Heart left ventricle (tissue), 16 donors: ENCODE measurements around the gene APPL2. TPM values are rescaled to one million over a fixed set of nuclear protein-coding genes. Genes with fewer than 3 reads are reported as not detected.

Experiments used
- ATAC-seq, 4 donors: fragments of 200-7000 bp; cut with Tn5 transposase; one replicate each; pipeline ENCODE4 v1.9.1; 2020 to 2022; ENCODE audit warnings: moderate library complexity in 4 of 4, mild to moderate bottlenecking in 3 of 4, moderate number of reproducible peaks in 1 of 4
- DNase-seq, 5 donors: peaks; one replicate each; pipeline ENCODE4 v3.0.0-alpha.2; 2020
- H3K27ac ChIP-seq, 12 donors: fragments of 200-600 bp; sonication (generic) in 4 of 12; one replicate each; pipeline versions ENCODE4 v1.5.0 to v1.8.0; 2016 to 2022; ENCODE audit warnings: mild to moderate bottlenecking in 2 of 12
- H3K27me3 ChIP-seq, 9 donors: fragments of 200-600 bp; sonication (generic) in 2 of 9; one replicate each; pipeline versions ENCODE4 v1.5.1 to v1.8.0; 2016 to 2022; ENCODE audit warnings: mild to moderate bottlenecking in 3 of 9
- H3K36me3 ChIP-seq, 9 donors: fragments of 200-600 bp; sonication (generic) in 2 of 9; one replicate each; pipeline versions ENCODE4 v1.5.0 to v1.8.0; 2018 to 2022; ENCODE audit warnings: mild to moderate bottlenecking in 2 of 9
- H3K4me1 ChIP-seq, 12 donors: fragments of 200-600 bp; sonication (generic) in 4 of 12; one replicate each; pipeline versions ENCODE4 v1.5.0 to v1.8.0; 2016 to 2022; ENCODE audit warnings: mild to moderate bottlenecking in 3 of 12
- H3K4me3 ChIP-seq, 12 donors: fragments of 200-600 bp; sonication (generic) in 4 of 12; one replicate each; pipeline versions ENCODE4 v1.5.0 to v1.8.0; 2017 to 2022; ENCODE audit warnings: mild to moderate bottlenecking in 9 of 12, moderate library complexity in 4 of 12
- H3K9me3 ChIP-seq, 12 donors: fragments of 200-600 bp; sonication (generic) in 4 of 12; one replicate each; pipeline versions ENCODE4 v1.5.0 to v1.8.0; 2016 to 2022; ENCODE audit warnings: mild to moderate bottlenecking in 1 of 12
- POLR2A ChIP-seq, 2 donors: fragments of 450-650 bp; IDR thresholded peaks; one replicate each; pipeline ENCODE4 v1.6.1; 2017; ENCODE audit warnings: antibody characterized with exemption in 2 of 2, mild to moderate bottlenecking in 2 of 2, moderate library complexity in 2 of 2
- WGBS, 4 donors: extraction: QIAGEN DNeasy Blood & Tissue Kit in 2 of 4; methylation state at CpG; one replicate each; pipeline versions ENCODE4 v1.1.5 to v1.1.7; 2013 to 2018; 5-methylcytosine and 5-hydroxymethylcytosine counted together
- intact Hi-C, 10 donors: fragments of 100-400 bp; cut with DNase I; formaldehyde crosslinking; loops; one replicate each; pipeline versions ENCODE4 v1.11.1 to v1.14.2; 2022
- polyA plus RNA-seq, 2 donors: library from polyadenylated mRNA; stranded (reverse); fragments of 200-250 nt; gene quantifications; one replicate each; pipeline ENCODE4 v1.2.3, GENCODE V29; 2013
- total RNA-seq, 9 donors: library from RNA; depleted of rRNA in 2 of 9; stranded (reverse); fragments of >200 nt in 2 of 9; fragmentation: NEBNext Ultra II Directional in 3 of 9; extraction: Animal tissue kit (Norgen Biotek cat#: 25700) in 3 of 9; gene quantifications; one replicate each; pipeline versions ENCODE4 v1.1.0 to v1.2.4, GENCODE V29; 2016 to 2023
- TF ChIP-seq, protein P1 (sequence below), 12 donors: fragments of 200-600 bp; sonication (generic) in 4 of 12; IDR thresholded peaks; one replicate each; pipeline versions ENCODE4 v1.5.0 to v1.8.0; 2018 to 2022; ENCODE audit warnings: antibody characterized with exemption in 12 of 12, mild to moderate bottlenecking in 5 of 12
- donor health status: ischemic (EF 13 %, LVEDD 7.1; RV severe dilation, severe dysfunction).
- donor health status: healthy with polysubstance abuse.
- donor health status: DM: no; HTN: yes; CAD: no.
- donor health status: DM: no; HTN: no; CAD: no.
- donor health status: ischemic (EF 25% LVEDD 6.9; RV normal size, moderate dysfunction).
- donor health status: ischemic (EF 25% LVEDD 5.7; RV mildly dilated, moderate dysfunction).
- donor health status: healthy.
- donor health status: DM: yes; HTN: yes; CAD: no.
- donor health status: ischemic (EF 35%, LVEDD 5.7; RV mildly dilated, moderate dysfunction).
- donor health status: nonischemic (EF 11% LVEDD 7.7; RV severe dilation, severe dysfunction).
- donor health status: DM: yes; HTN: yes; CAD: no.
- donor health status: PGD.
- donor health status: ischemic (EF 29% LVEDD 5.4; RV normal size, mild dysfunction).
- donor health status: nonischemic (EF 23%, LVEDD 6.1; RV moderate dilation, normal function).

Gene APPL2
- total and polyA plus RNA-seq, 11 donors, result 7.7 to 36.7 (median 16.0) TPM

DNA sequence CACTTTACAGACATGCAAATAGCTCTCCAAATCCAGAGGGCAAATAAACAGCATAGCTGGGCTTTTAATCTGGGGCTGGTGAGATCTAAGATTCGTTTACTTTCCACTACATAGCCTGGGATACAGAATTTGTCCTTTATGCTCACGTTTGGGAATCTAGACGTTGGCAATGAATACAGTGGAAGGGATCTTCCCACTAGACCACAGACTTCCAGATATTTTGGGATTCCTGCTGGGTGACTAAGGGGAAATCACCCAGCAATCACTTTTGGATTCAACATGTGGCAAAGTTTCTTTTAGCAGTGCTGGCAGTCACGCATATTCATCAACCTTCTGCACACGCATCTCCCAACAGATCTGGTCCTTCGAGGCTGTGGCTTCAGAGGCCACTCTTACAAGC, 23.5 kb downstream of the APPL2 start:
- H3K27me3 ChIP-seq, result no peaks in the 10 kb centered on the region
- DNase-seq, result no peak
- H3K36me3 ChIP-seq, result peaks cover 0 to 95% (median 87%) of the 10 kb centered on the region in 9 donors
- intact Hi-C loops, result no loop called here
- peaks cover 0 to under 1% (median 0%) of the 10 kb centered on the region in 12 donors for H3K4me1 ChIP-seq
- no peak overlapping the region for H3K4me3 ChIP-seq
- WGBS, 4 donors, result 83 to 87% (median 84%) methylated on average over 6 of the region's 6 CpGs
- H3K27ac ChIP-seq, result no peak overlapping the region
- ATAC-seq, result no peak
- TF ChIP-seq POLR2A (IDR thresholded peaks at IDR 0.05), result no peak
- TF ChIP-seq, protein P1, sequence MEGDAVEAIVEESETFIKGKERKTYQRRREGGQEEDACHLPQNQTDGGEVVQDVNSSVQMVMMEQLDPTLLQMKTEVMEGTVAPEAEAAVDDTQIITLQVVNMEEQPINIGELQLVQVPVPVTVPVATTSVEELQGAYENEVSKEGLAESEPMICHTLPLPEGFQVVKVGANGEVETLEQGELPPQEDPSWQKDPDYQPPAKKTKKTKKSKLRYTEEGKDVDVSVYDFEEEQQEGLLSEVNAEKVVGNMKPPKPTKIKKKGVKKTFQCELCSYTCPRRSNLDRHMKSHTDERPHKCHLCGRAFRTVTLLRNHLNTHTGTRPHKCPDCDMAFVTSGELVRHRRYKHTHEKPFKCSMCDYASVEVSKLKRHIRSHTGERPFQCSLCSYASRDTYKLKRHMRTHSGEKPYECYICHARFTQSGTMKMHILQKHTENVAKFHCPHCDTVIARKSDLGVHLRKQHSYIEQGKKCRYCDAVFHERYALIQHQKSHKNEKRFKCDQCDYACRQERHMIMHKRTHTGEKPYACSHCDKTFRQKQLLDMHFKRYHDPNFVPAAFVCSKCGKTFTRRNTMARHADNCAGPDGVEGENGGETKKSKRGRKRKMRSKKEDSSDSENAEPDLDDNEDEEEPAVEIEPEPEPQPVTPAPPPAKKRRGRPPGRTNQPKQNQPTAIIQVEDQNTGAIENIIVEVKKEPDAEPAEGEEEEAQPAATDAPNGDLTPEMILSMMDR (IDR thresholded peaks at IDR 0.05), result no peak
- H3K9me3 ChIP-seq, result no peaks in the 10 kb centered on the region

DNA sequence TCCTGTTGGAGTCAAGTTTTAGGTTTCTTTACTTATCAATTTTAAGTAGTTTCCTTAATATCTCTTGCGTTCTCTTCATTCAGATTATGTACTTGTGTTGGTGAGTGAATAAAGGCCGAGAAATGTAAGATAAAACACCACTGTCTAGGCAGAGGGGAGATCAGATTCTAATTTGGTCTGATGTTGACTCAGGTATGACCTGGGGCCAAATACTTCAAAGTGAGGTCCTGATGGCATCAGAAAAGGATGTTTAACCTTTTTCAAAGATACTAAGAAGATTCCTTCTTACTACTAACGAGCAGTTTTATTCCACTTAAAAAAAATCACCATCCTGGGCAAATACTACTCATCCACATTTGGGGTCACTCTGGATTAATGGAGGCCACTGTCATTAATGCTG, 26.9 kb downstream of the APPL2 start:
- WGBS, 4 donors, result 92 to 96% (median 93%) methylated on average over 3 of the region's 3 CpGs
- Histone ChIP-seq H3K27ac (no peak overlapping the region), H3K36me3 (peaks cover 0 to 97% (median 87%) of the 10 kb centered on the region in 9 donors), H3K4me1 (peaks cover 0 to 4% (median 0%) of the 10 kb centered on the region in 12 donors), H3K4me3 (no peak overlapping the region), H3K27me3 (no peaks in the 10 kb centered on the region), H3K9me3 (no peaks in the 10 kb centered on the region)
- intact Hi-C loops, result no loop called here
- ATAC-seq (no peak), DNase-seq (no peak)
- TF ChIP-seq, protein P1 (IDR thresholded peaks at IDR 0.05), result no peak
- no peak for TF ChIP-seq POLR2A (IDR thresholded peaks at IDR 0.05)

DNA sequence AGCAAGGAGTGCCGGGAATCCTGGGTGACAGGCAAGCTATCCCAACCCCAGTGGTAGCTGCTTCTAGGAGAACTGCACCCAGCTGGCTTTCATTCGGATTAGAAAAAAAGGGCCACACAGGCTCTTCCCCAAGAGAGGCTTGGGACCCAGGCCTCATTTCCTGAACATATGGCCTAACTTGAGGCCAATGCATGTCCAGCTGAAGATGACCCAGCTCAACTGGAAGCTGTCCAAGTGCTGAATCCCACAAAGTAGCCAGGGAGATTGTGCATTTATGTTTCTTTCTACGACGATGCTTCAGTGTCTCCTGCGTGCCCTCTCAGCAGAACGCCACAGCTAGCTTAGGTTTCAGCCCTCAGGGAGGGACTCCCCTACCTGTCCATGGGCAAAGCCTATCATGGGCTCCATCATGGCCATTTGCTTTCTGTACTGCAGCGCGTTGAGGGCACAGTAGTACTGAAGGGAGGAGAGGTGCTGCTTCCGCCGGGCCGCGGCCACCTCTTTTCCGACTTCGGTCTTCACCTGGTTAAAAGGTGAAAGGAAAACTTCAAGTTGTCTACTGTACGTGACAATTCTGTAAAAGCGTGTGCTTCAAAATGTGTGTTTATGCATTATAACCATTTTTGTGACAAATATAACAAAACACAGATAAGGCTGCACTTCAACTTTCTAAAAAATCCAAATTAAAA, 29.1 kb downstream of the APPL2 start:
- Histone ChIP-seq H3K4me1 (peaks cover 0 to 8% (median 0%) of the 10 kb centered on the region in 12 donors), H3K27me3 (no peaks in the 10 kb centered on the region), H3K9me3 (no peaks in the 10 kb centered on the region), H3K27ac (no peak overlapping the region), H3K4me3 (no peak overlapping the region), H3K36me3 (peaks cover 0 to 99% (median 96%) of the 10 kb centered on the region in 9 donors)
- 89 to 93% (median 92%) methylated on average over 14 to 16 of the region's 16 CpGs for WGBS, 4 donors
- TF ChIP-seq POLR2A (IDR thresholded peaks at IDR 0.05), result no peak
- TF ChIP-seq, protein P1 (IDR thresholded peaks at IDR 0.05), result no peak
- ATAC-seq (no peak), DNase-seq (no peak)
- intact Hi-C loops, result no loop called here

DNA sequence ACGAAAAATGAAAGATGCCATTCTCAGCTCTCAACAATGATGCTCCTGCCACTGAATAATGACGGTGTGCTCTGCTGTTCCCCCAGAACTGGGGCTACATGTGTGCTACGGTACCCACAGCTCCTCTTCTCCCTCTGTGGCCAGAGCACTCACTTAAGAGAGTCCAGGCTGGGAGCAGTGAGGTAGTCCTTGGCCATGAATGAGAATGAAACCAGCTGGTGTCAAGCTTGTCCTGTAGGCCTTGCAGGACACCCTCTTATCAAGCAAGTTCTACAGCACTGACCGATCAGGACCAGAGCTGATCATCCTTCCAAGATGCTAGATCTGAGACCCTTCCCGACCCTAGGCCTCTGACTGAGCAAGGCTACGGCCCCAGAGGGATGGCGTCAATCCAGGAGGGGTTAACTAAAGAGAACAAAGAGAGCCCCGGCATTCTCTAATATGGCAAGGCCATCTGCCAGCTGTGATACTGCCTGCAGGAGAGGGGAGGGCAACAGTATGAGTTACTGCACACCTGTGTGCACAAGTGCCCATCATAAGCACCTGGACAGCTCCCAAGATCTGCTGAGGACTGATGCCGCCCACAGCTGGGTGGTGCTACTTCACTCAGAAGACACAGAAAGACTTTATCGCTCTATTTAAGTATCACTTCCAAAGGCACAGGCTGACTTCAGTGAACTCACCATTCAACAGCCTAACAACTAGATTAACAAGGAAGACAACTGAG, 30.5 kb downstream of the APPL2 start:
- intact Hi-C loops, result no loop called here
- no peak overlapping the region for H3K4me3 ChIP-seq
- TF ChIP-seq POLR2A (IDR thresholded peaks at IDR 0.05), result no peak
- TF ChIP-seq, protein P1 (IDR thresholded peaks at IDR 0.05), result no peak
- peak in 2 of 4 donors; percentile 13 to 28 for ATAC-seq
- H3K36me3 ChIP-seq, result peaks cover 0 to 100% (median 90%) of the 10 kb centered on the region in 9 donors
- 85 to 89% (median 89%) methylated on average over 5 to 10 of the region's 10 CpGs for WGBS, 4 donors
- DNase-seq, result no peak
- no peaks in the 10 kb centered on the region for H3K9me3 ChIP-seq
- peaks cover 0 to 16% (median 2%) of the 10 kb centered on the region in 12 donors for H3K4me1 ChIP-seq
- no peaks in the 10 kb centered on the region for H3K27me3 ChIP-seq
- H3K27ac ChIP-seq, result no peak overlapping the region
